HL-60 (cell line): ENCODE measurements around the gene RAB11FIP3.
A peak's percentile ranks its signal among the peaks of the same experiment; 100 is the strongest.

Source experiments
- DNase-seq, 2 experiments: peaks; one replicate each; pipeline ENCODE4 v3.0.0-alpha.2; 2010 to 2020; ENCODE audit warnings: low read depth in 1 of 2, low spot score in 1 of 2
- H3K27ac ChIP-seq: fragments of 250-450 bp; sonication (Bioruptor Pico); replicated peaks from 2 replicates; pipeline ENCODE4 v1.5.1; 2020; ENCODE audit warnings: mild to moderate bottlenecking, moderate library complexity
- H3K27me3 ChIP-seq: fragments of 250-450 bp; sonication (Bioruptor Pico); 2 replicates; pipeline ENCODE4 v1.5.1; 2021; ENCODE audit warnings: mild to moderate bottlenecking, moderate library complexity; ENCODE audit not compliant: insufficient read depth, poor library complexity, severe bottlenecking
- H3K4me3 ChIP-seq: replicated peaks from 2 replicates; pipeline ENCODE4 v1.5.1; 2011; ENCODE audit warnings: mild to moderate bottlenecking, control low read depth, low read length; ENCODE audit not compliant: insufficient read depth
- CTCF ChIP-seq: IDR thresholded peaks from one replicate; pipeline ENCODE4 v1.5.1; 2011; ENCODE audit warnings: low read length, control low read depth, inconsistent platforms; ENCODE audit not compliant: insufficient read depth
- GABPA ChIP-seq: IDR thresholded peaks from 2 replicates; pipeline ENCODE4 v1.6.1; 2012; ENCODE audit warnings: low read depth
- POLR2AphosphoS5 ChIP-seq: IDR thresholded peaks from 2 replicates; pipeline ENCODE4 v1.6.1; 2012; ENCODE audit warnings: low read depth
- REST ChIP-seq: IDR thresholded peaks from 2 replicates; pipeline ENCODE4 v1.6.1; 2012; ENCODE audit warnings: low read depth; ENCODE audit not compliant: insufficient replicate concordance
- SPI1 ChIP-seq: IDR thresholded peaks from 2 replicates; pipeline ENCODE4 v1.6.1; 2012; ENCODE audit warnings: low read depth, mild to moderate bottlenecking, borderline replicate concordance

Gene RAB11FIP3

GRCh38 chr16:399340-400019, 26.0 kb upstream of the RAB11FIP3 start:
- Histone ChIP-seq H3K27me3 (no peaks in the 10 kb centered on the region), H3K27ac (peak overlapping the region; percentile 98), H3K4me3 (peak overlapping the region; percentile 82; the same call in 1 of the 2 replicates)
- DNase-seq: no peak
- no peak for TF ChIP-seq REST
- no peak for TF ChIP-seq GABPA
- TF ChIP-seq SPI1: no peak
- TF ChIP-seq POLR2AphosphoS5: no peak
- no peak for TF ChIP-seq CTCF

- Histone ChIP-seq H3K27me3 (no peaks in the 10 kb centered on the region), H3K27ac (peak overlapping the region; percentile 98), H3K4me3 (peak overlapping the region; percentile 82)
- TF ChIP-seq CTCF (no peak), POLR2AphosphoS5 (0 out of 2 replicates have a peak, but pooled peaks have one; percentile 16), GABPA (no peak), SPI1 (no peak), REST (no peak)
- DNase-seq: peak in 1 of 2 experiments; percentile 69
Measured at GRCh38 chr16:400061-400591, 25.3 kb upstream of the RAB11FIP3 start.

GRCh38 chr16:401468-402348, 23.7 kb upstream of the RAB11FIP3 start, which contains the start of gene DECR2:
Gene DECR2 (plus strand): TSS chr16:401885. CDS start chr16:401964, 79 bp downstream.
- no peaks in the 10 kb centered on the region for H3K27me3 ChIP-seq
- peak; percentile 78 to 91 for DNase-seq
- TF ChIP-seq POLR2AphosphoS5 (peak; percentile 89), REST (no peak)
- H3K4me3 ChIP-seq: peak within 1 kb of the TSS; percentile 82
- H3K27ac ChIP-seq: peak within 1 kb of the TSS; percentile 98
